ENCODE results near the gene FIS1.

FIS1 gene

DNA sequence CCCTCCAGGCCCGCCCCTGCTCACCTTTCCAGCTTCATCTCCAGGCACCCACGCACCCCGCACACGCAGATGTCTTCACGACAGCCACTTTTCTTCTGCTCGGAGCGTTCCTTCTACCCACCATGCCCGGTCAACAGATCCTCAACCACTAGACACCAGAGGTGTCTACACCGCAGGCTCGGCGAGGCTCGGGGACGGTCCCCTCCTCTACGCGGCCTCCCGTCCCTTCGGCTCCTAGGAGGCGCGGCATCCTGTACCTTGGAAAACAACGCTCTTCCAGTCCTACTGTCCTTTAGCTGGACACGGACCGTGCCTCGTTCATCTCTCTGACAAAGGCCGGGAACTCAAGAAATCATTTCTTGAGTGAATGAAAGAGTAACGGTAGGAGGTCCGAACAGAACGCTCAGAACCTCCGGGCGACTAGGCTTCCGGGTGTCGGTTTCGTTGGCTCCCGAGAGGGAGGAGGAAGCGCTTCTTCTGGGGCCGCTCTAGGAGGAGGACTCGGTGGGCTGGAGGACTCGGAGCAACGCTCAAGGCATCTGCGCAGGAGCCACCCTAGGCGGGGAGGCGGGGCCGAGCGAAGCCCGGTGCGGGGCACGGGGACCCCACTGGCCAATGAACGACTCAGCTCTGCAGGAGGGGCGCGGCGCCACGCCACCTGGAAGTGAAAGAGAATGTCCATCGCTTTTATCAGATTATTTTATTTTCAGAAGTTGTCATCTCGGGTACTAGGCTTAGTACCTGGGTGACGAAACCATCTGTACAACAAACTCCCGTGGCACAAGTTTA is 7.2 kb upstream of the FIS1 start:
- ATAC-seq (ENCODE audit: insufficient read depth, low read depth) (peak; percentile 100), DNase-seq (peak; percentile 99)
- Histone ChIP-seq H4K20me1 (ENCODE audit: insufficient read depth, low read length) (peaks cover 6% of the 10 kb centered on the region; the same call in 1 of the 2 replicates), H2AFZ (ENCODE audit: low read depth, low read length) (peak overlapping the region; percentile 96), H3K4me1 (ENCODE audit: insufficient read depth, low read length) (peaks cover 30% of the 10 kb centered on the region), H3K9ac (ENCODE audit: low read depth, low read length) (peak overlapping the region; percentile 77), H3K4me2 (ENCODE audit: insufficient read depth, low read length) (peak overlapping the region; percentile 93), H3K27me3 (ENCODE audit: insufficient read depth, low read length, poor library complexity) (no peaks in the 10 kb centered on the region), H3K9me3 (ENCODE audit: insufficient read depth, low read length, severe bottlenecking) (no peaks in the 10 kb centered on the region), H3K27ac (ENCODE audit: low read length) (peak overlapping the region; percentile 89), H3K36me3 (ENCODE audit: insufficient read depth, low read length) (peaks cover 20% of the 10 kb centered on the region), H3K4me3 (ENCODE audit: low read depth in 1 of 2, low read length in 2 of 2) (peak overlapping the region; percentile 91 to 96), H3K79me2 (ENCODE audit: insufficient read depth, low read length) (peaks cover 48% of the 10 kb centered on the region)
- no peak for TF ChIP-seq EZH2 (IDR thresholded peaks at IDR 0.05; ENCODE audit: borderline replicate concordance, low read depth, low read length, severe bottlenecking)

DNA sequence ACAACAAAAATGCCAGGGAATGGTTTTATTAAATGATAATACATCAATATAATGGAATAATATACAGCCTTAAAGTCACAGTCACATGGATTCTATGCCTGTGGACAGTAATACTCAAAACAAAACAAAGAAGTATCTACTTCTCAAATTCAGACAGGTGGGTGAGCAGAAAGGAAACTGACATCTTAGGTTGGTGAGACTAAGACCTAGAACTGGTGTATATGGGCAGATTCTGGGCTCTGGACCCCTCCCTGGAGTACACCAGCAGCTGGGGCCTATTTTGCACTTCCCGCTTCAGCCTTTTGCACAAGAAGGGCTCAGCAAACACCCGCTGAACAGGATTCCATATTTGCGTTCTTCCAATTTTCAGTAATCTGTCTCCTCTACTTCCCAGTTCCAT is 5.4 kb upstream of the FIS1 start:
- Histone ChIP-seq H3K27ac (ENCODE audit: low read length) (no peak overlapping the region), H3K79me2 (ENCODE audit: insufficient read depth, low read length) (peaks cover 62% of the 10 kb centered on the region), H3K4me3 (ENCODE audit: low read depth in 1 of 2, low read length in 2 of 2) (peak overlapping the region in 1 of 2 experiments; percentile 4; a peak in 1 of 4 replicates), H4K20me1 (ENCODE audit: insufficient read depth, low read length) (peaks cover 6% of the 10 kb centered on the region; the same call in 1 of the 2 replicates), H3K9me3 (ENCODE audit: insufficient read depth, low read length, severe bottlenecking) (no peaks in the 10 kb centered on the region), H3K4me1 (ENCODE audit: insufficient read depth, low read length) (peaks cover 46% of the 10 kb centered on the region), H2AFZ (ENCODE audit: low read depth, low read length) (no peak overlapping the region), H3K9ac (ENCODE audit: low read depth, low read length) (peak overlapping the region; percentile 77), H3K27me3 (ENCODE audit: insufficient read depth, low read length, poor library complexity) (no peaks in the 10 kb centered on the region), H3K4me2 (ENCODE audit: insufficient read depth, low read length) (peak overlapping the region; percentile 93), H3K36me3 (ENCODE audit: insufficient read depth, low read length) (peaks cover 20% of the 10 kb centered on the region)
- no peak for DNase-seq
- ATAC-seq (ENCODE audit: insufficient read depth, low read depth): no peak
- TF ChIP-seq, protein P1, sequence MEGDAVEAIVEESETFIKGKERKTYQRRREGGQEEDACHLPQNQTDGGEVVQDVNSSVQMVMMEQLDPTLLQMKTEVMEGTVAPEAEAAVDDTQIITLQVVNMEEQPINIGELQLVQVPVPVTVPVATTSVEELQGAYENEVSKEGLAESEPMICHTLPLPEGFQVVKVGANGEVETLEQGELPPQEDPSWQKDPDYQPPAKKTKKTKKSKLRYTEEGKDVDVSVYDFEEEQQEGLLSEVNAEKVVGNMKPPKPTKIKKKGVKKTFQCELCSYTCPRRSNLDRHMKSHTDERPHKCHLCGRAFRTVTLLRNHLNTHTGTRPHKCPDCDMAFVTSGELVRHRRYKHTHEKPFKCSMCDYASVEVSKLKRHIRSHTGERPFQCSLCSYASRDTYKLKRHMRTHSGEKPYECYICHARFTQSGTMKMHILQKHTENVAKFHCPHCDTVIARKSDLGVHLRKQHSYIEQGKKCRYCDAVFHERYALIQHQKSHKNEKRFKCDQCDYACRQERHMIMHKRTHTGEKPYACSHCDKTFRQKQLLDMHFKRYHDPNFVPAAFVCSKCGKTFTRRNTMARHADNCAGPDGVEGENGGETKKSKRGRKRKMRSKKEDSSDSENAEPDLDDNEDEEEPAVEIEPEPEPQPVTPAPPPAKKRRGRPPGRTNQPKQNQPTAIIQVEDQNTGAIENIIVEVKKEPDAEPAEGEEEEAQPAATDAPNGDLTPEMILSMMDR (IDR thresholded peaks at IDR 0.05; ENCODE audit: borderline replicate concordance, extremely low read depth, low read length, poor library complexity, severe bottlenecking): no peak
- no peak for TF ChIP-seq EZH2 (IDR thresholded peaks at IDR 0.05; ENCODE audit: borderline replicate concordance, low read depth, low read length, severe bottlenecking)

DNA sequence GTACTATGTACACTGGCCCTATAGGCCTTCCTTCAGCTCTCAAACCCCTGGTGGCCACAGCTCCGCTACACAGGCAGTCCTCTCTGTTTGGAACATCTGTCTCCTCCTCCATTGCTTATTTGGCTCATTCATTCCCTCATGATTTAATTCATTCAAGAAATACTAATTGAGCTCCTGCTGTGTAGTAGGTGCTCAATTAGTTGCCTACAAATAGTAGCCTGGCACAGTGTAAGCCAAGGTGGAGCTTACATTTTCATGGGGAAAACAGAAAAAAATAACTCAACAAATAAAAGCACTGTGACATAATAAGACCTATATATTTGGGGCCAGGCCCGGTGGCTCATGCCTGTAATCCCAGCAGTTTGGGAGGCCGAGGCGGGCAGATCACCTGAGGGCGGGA is 3.4 kb upstream of the FIS1 start:
- Histone ChIP-seq H3K4me1 (ENCODE audit: insufficient read depth, low read length) (peaks cover 59% of the 10 kb centered on the region), H3K9me3 (ENCODE audit: insufficient read depth, low read length, severe bottlenecking) (no peaks in the 10 kb centered on the region), H3K4me3 (ENCODE audit: low read depth in 1 of 2, low read length in 2 of 2) (no peak overlapping the region), H3K4me2 (ENCODE audit: insufficient read depth, low read length) (no peak overlapping the region), H3K27ac (ENCODE audit: low read length) (no peak overlapping the region), H3K9ac (ENCODE audit: low read depth, low read length) (no peak overlapping the region), H3K79me2 (ENCODE audit: insufficient read depth, low read length) (peaks cover 82% of the 10 kb centered on the region), H2AFZ (ENCODE audit: low read depth, low read length) (no peak overlapping the region), H4K20me1 (ENCODE audit: insufficient read depth, low read length) (peaks cover 13% of the 10 kb centered on the region), H3K36me3 (ENCODE audit: insufficient read depth, low read length) (peaks cover 26% of the 10 kb centered on the region), H3K27me3 (ENCODE audit: insufficient read depth, low read length, poor library complexity) (no peaks in the 10 kb centered on the region)
- ATAC-seq (ENCODE audit: insufficient read depth, low read depth): no peak
- TF ChIP-seq, protein P1 (IDR thresholded peaks at IDR 0.05; ENCODE audit: borderline replicate concordance, extremely low read depth, low read length, poor library complexity, severe bottlenecking): no peak
- TF ChIP-seq EZH2 (IDR thresholded peaks at IDR 0.05; ENCODE audit: borderline replicate concordance, low read depth, low read length, severe bottlenecking): no peak
- no peak for DNase-seq

DNA sequence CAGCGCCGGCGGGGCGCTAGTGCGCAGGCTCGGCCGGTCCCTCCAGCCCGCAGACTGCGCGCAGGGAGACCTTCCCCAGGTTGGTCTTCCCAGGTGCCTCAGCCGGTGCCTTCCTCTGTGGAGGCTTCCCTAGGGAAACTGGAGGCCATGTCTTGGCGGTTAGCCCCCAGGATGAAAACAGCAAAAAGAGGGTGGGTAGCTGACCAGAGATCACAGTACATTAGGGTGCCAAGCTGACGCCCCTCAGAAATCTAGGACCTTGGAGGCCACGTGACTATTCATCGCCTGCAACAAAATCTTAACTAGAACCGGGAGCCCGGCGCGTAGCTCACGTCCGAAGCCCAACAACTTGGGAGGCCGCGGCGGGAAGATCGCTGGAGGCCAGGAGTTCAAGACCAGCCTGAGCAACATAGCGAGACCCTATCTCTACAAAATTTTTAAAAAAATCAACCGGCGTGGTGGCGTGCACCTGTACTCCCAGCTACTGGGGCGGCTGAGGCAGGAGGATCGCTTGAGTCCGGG is 327 bp upstream of the FIS1 start:
- no peak for DNase-seq
- TF ChIP-seq EZH2 (IDR thresholded peaks at IDR 0.05; ENCODE audit: borderline replicate concordance, low read depth, low read length, severe bottlenecking): no peak
- TF ChIP-seq, protein P1 (IDR thresholded peaks at IDR 0.05; ENCODE audit: borderline replicate concordance, extremely low read depth, low read length, poor library complexity, severe bottlenecking): no peak
- Histone ChIP-seq H2AFZ (ENCODE audit: low read depth, low read length) (peak overlapping the region; percentile 94), H3K4me1 (ENCODE audit: insufficient read depth, low read length) (peaks cover 44% of the 10 kb centered on the region), H3K36me3 (ENCODE audit: insufficient read depth, low read length) (peaks cover 33% of the 10 kb centered on the region), H3K79me2 (ENCODE audit: insufficient read depth, low read length) (peaks cover 80% of the 10 kb centered on the region), H3K9me3 (ENCODE audit: insufficient read depth, low read length, severe bottlenecking) (no peaks in the 10 kb centered on the region), H3K4me3 (ENCODE audit: low read depth in 1 of 2, low read length in 2 of 2) (peak overlapping the region; percentile 71 to 79; a peak in 3 of 4 replicates), H3K9ac (ENCODE audit: low read depth, low read length) (peak overlapping the region; percentile 71), H3K27me3 (ENCODE audit: insufficient read depth, low read length, poor library complexity) (no peaks in the 10 kb centered on the region), H4K20me1 (ENCODE audit: insufficient read depth, low read length) (peaks cover 14% of the 10 kb centered on the region), H3K27ac (ENCODE audit: low read length) (peak overlapping the region; percentile 95), H3K4me2 (ENCODE audit: insufficient read depth, low read length) (peak overlapping the region; percentile 76)
- ATAC-seq (ENCODE audit: insufficient read depth, low read depth): peak; percentile 2; the same call in 1 of the 3 replicates

Measured in DND-41 (cell line).